ENCODE measurements around the gene NLRC5.

NLRC5 gene

DNA sequence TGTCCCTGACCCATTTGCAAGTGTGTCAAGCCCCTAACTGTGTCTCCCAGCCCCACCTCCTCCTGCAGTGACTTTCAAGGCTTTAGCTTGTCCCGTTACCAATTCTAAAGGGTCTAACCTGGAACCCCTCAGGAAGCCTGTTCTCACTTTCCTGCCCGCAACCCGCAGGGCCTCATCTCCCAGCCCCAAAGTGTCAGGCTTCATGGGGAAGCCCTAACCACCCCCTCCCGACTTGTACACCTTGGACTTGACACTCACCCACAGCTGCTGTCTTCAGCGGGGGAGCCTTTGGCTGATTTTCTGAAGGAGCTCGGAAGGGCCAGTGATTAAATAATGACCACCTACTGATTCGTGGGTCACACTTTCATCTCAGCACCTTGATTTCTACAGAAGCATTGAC, 33.1 kb downstream of the NLRC5 start (continued):
- TF ChIP-seq, protein P1, sequence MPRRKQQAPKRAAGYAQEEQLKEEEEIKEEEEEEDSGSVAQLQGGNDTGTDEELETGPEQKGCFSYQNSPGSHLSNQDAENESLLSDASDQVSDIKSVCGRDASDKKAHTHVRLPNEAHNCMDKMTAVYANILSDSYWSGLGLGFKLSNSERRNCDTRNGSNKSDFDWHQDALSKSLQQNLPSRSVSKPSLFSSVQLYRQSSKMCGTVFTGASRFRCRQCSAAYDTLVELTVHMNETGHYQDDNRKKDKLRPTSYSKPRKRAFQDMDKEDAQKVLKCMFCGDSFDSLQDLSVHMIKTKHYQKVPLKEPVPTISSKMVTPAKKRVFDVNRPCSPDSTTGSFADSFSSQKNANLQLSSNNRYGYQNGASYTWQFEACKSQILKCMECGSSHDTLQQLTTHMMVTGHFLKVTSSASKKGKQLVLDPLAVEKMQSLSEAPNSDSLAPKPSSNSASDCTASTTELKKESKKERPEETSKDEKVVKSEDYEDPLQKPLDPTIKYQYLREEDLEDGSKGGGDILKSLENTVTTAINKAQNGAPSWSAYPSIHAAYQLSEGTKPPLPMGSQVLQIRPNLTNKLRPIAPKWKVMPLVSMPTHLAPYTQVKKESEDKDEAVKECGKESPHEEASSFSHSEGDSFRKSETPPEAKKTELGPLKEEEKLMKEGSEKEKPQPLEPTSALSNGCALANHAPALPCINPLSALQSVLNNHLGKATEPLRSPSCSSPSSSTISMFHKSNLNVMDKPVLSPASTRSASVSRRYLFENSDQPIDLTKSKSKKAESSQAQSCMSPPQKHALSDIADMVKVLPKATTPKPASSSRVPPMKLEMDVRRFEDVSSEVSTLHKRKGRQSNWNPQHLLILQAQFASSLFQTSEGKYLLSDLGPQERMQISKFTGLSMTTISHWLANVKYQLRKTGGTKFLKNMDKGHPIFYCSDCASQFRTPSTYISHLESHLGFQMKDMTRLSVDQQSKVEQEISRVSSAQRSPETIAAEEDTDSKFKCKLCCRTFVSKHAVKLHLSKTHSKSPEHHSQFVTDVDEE (CRISPR knock-in tag; IDR thresholded peaks at IDR 0.05): no peak
- TF ChIP-seq BACH2 (CRISPR knock-in tag; IDR thresholded peaks at IDR 0.05; ENCODE audit: borderline replicate concordance) (no peak), ZFP30 (CRISPR knock-in tag; IDR thresholded peaks at IDR 0.05) (no peak), ESRRG (CRISPR knock-in tag; IDR thresholded peaks at IDR 0.05) (no peak), OSR1 (CRISPR knock-in tag; IDR thresholded peaks at IDR 0.05) (no peak), SNAI2 (CRISPR knock-in tag; IDR thresholded peaks at IDR 0.05) (no peak), ZNF8 (CRISPR knock-in tag; IDR thresholded peaks at IDR 0.05) (no peak), ZC3H10 (CRISPR knock-in tag; IDR thresholded peaks at IDR 0.05) (no peak), ISL1 (CRISPR knock-in tag; IDR thresholded peaks at IDR 0.05) (no peak), CSDC2 (CRISPR knock-in tag; IDR thresholded peaks at IDR 0.05) (no peak), ZFP3 (CRISPR knock-in tag; IDR thresholded peaks at IDR 0.05) (no peak), ARNTL (CRISPR knock-in tag; IDR thresholded peaks at IDR 0.05; ENCODE audit: borderline replicate concordance, low read depth) (no peak)

DNA sequence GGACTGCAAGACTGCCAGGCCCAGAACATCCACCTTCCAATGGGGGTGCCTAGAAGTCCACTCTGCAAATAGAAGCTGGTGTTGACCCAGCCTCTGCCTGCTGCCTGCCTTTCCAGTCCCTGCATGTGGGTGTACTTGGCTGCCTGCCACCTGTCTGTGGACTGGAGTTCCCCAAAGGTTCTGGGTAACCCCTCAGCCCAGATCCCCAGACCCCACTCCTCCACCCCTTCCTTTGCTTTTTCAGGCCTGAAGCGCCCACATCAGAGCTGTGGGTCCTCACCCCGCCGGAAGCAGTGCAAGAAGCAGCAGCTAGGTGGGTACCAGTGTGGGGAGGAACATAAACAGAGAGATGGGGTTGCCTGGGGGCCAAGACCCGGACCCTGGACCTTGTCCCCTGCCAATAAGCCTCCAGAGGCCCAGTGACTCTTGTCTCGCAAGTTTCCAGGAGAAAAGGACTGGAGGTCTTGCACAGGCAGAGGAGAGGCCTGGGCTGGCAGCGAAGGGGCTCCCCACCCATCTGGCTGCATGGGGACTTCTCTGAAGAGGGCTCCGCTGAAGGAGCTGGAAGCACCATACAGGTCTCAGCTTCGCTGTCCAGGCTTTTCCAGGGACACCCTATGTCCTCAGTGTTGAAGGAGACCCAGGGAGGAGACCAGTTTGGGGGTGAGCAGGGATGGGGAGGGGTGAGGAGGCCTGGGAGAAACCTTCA, 34.3 kb downstream of the NLRC5 start:
- TF ChIP-seq BACH2 (CRISPR knock-in tag; IDR thresholded peaks at IDR 0.05; ENCODE audit: borderline replicate concordance): no peak
- TF ChIP-seq GLIS3 (CRISPR knock-in tag; IDR thresholded peaks at IDR 0.05): no peak
- TF ChIP-seq, protein P2, sequence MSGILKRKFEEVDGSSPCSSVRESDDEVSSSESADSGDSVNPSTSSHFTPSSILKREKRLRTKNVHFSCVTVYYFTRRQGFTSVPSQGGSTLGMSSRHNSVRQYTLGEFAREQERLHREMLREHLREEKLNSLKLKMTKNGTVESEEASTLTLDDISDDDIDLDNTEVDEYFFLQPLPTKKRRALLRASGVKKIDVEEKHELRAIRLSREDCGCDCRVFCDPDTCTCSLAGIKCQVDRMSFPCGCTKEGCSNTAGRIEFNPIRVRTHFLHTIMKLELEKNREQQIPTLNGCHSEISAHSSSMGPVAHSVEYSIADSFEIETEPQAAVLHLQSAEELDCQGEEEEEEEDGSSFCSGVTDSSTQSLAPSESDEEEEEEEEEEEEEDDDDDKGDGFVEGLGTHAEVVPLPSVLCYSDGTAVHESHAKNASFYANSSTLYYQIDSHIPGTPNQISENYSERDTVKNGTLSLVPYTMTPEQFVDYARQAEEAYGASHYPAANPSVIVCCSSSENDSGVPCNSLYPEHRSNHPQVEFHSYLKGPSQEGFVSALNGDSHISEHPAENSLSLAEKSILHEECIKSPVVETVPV (CRISPR knock-in tag; IDR thresholded peaks at IDR 0.05): no peak
- TF ChIP-seq SNAI2 (CRISPR knock-in tag; IDR thresholded peaks at IDR 0.05): no peak
- TF ChIP-seq ZNF8 (CRISPR knock-in tag; IDR thresholded peaks at IDR 0.05): no peak
- no peak for TF ChIP-seq ESRRG (CRISPR knock-in tag; IDR thresholded peaks at IDR 0.05)
- no peak for TF ChIP-seq PPARA (CRISPR knock-in tag; IDR thresholded peaks at IDR 0.05; ENCODE audit: borderline replicate concordance)
- TF ChIP-seq, protein P3, sequence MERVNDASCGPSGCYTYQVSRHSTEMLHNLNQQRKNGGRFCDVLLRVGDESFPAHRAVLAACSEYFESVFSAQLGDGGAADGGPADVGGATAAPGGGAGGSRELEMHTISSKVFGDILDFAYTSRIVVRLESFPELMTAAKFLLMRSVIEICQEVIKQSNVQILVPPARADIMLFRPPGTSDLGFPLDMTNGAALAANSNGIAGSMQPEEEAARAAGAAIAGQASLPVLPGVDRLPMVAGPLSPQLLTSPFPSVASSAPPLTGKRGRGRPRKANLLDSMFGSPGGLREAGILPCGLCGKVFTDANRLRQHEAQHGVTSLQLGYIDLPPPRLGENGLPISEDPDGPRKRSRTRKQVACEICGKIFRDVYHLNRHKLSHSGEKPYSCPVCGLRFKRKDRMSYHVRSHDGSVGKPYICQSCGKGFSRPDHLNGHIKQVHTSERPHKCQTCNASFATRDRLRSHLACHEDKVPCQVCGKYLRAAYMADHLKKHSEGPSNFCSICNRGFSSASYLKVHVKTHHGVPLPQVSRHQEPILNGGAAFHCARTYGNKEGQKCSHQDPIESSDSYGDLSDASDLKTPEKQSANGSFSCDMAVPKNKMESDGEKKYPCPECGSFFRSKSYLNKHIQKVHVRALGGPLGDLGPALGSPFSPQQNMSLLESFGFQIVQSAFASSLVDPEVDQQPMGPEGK (CRISPR knock-in tag; IDR thresholded peaks at IDR 0.05; ENCODE audit: borderline replicate concordance): no peak
- TF ChIP-seq, protein P4, sequence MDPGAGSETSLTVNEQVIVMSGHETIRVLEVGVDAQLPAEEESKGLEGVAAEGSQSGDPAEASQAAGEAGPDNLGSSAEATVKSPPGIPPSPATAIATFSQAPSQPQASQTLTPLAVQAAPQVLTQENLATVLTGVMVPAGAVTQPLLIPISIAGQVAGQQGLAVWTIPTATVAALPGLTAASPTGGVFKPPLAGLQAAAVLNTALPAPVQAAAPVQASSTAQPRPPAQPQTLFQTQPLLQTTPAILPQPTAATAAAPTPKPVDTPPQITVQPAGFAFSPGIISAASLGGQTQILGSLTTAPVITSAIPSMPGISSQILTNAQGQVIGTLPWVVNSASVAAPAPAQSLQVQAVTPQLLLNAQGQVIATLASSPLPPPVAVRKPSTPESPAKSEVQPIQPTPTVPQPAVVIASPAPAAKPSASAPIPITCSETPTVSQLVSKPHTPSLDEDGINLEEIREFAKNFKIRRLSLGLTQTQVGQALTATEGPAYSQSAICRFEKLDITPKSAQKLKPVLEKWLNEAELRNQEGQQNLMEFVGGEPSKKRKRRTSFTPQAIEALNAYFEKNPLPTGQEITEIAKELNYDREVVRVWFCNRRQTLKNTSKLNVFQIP (CRISPR knock-in tag; IDR thresholded peaks at IDR 0.05; ENCODE audit: borderline replicate concordance, low read depth): no peak
- no peak for ATAC-seq

DNA sequence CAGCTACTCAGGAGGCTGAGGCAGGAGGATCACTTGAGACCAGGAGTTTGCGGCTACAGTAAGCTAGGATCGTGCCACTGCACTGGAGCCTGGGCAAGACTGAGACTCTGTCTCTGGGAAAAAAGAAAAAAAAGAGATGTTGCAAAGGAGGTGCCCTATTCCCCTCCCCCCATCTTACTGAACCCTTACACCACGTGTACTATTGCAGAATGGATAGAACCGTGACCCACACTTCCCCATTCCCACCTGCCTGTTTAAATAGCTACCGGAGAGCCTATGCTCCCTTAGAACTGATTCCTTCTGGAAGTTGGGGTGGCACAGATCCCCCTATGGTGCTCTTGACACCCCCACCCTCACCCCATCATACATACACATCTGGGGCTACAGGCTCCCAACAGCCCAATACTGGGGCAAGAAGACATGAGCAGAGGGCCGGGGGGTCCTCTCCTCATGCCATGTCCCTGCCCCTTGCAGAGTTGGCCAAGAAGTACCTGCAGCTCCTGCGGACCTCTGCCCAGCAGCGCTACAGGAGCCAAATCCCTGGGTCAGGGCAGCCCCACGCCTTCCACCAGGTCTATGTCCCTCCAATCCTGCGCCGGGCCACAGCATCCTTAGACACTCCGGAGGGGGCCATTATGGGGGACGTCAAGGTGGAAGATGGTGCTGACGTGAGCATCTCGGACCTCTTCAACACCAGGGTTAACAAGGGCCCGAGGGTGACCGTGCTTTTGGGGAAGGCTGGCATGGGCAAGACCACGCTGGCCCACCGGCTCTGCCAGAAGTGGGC, 35.7 kb downstream of the NLRC5 start:
- TF ChIP-seq, protein P5, sequence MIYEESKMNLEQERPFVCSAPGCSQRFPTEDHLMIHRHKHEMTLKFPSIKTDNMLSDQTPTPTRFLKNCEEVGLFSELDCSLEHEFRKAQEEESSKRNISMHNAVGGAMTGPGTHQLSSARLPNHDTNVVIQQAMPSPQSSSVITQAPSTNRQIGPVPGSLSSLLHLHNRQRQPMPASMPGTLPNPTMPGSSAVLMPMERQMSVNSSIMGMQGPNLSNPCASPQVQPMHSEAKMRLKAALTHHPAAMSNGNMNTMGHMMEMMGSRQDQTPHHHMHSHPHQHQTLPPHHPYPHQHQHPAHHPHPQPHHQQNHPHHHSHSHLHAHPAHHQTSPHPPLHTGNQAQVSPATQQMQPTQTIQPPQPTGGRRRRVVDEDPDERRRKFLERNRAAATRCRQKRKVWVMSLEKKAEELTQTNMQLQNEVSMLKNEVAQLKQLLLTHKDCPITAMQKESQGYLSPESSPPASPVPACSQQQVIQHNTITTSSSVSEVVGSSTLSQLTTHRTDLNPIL (CRISPR knock-in tag; IDR thresholded peaks at IDR 0.05; ENCODE audit: low read depth): no peak
- TF ChIP-seq ZNF8 (CRISPR knock-in tag; IDR thresholded peaks at IDR 0.05): no peak
- TF ChIP-seq ZNF565 (CRISPR knock-in tag; conservative IDR thresholded peaks at IDR 0.05; ENCODE audit: low read depth): no peak
- TF ChIP-seq ESRRG (CRISPR knock-in tag; IDR thresholded peaks at IDR 0.05): no peak
- no peak for TF ChIP-seq TCF4 (CRISPR knock-in tag; IDR thresholded peaks at IDR 0.05; ENCODE audit: borderline replicate concordance)
- TF ChIP-seq, protein P4 (CRISPR knock-in tag; IDR thresholded peaks at IDR 0.05; ENCODE audit: borderline replicate concordance, low read depth): no peak
- TF ChIP-seq, protein P1 (CRISPR knock-in tag; IDR thresholded peaks at IDR 0.05): no peak
- ATAC-seq: no peak

Data from SK-N-SH treated with all-trans-retinoic acid at 6 μM for 48 hours (cell line).